Measurements from ENCODE around the gene SHC4. TPM values are rescaled to one million over a fixed set of nuclear protein-coding genes. Genes with fewer than 3 reads are reported as not detected.
A peak's percentile ranks its signal among the peaks of the same experiment; 100 is the strongest.

The SHC4 gene
- total and polyA plus RNA-seq, 2 of the 13 experiments (the other 11 are each of a cell fraction or from before 2014, with no cell fraction given), result 0.04 TPM; not detected in 1

DNA sequence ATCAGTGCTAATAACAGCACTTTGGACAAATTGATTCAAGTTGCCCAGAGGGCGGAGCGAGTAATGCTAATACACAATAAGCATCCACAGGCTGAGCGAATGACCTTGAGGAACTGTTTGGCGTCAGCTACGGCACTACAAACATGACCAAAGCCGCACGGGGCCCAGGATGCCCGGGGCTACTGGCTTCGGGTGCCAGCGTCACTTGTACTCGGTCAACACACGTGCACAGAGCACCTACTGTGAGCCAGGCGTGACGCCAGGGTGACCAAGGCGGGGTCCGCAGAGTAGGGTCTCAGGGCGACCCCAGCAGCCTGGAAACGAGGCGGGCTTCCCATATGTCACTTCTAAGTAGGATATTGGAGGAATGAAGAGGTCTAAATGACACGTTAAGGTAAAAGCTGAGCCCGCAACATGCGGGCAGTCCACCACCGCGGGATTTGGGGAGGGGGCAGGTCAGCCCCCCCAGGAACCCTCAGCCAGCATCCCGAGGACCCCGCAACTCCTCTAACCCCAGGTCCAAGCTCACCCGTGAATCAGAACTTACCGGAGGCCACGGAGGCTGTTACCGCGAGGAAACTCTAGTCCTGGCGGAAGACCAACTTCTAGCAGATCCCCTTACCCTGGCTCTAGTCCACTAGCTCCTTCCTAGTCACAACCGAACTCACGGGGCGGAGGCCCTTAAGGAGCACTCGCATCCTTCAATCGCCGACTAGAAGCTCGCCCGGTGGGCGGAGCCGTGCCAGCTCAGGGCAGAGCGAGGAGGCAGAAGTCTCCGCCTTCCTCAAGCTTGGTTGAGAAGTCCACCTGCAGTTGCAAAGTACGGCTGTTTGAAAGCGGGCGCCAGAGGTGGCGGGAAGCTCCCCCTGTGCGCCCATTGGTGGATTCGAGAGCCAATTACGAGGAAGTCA, 153.1 kb downstream of the SHC4 start, which contains the start of gene CEP152 (continued):
- 0 out of 2 replicates have a peak, but pooled peaks have one; percentile 27 for TF ChIP-seq GATAD2A (CRISPR knock-in tag; IDR thresholded peaks at IDR 0.05)
- no peak for TF ChIP-seq SUZ12 (IDR thresholded peaks at IDR 0.05; ENCODE audit: low read depth, low read length)
- peak; percentile 30; the same call in 1 of the 2 replicates for TF ChIP-seq GABPA (IDR thresholded peaks at IDR 0.05; ENCODE audit: low read depth, low read length)
- peak; percentile 75; the same call in 1 of the 2 replicates for TF ChIP-seq GABPA (CRISPR knock-in tag; IDR thresholded peaks at IDR 0.05; ENCODE audit: low read depth)
- no peak for TF ChIP-seq ZSCAN20 (CRISPR knock-in tag; IDR thresholded peaks at IDR 0.05; ENCODE audit: borderline replicate concordance)
- no peak for TF ChIP-seq BCL6 (CRISPR knock-in tag; IDR thresholded peaks at IDR 0.05)
- TF ChIP-seq, protein P1, sequence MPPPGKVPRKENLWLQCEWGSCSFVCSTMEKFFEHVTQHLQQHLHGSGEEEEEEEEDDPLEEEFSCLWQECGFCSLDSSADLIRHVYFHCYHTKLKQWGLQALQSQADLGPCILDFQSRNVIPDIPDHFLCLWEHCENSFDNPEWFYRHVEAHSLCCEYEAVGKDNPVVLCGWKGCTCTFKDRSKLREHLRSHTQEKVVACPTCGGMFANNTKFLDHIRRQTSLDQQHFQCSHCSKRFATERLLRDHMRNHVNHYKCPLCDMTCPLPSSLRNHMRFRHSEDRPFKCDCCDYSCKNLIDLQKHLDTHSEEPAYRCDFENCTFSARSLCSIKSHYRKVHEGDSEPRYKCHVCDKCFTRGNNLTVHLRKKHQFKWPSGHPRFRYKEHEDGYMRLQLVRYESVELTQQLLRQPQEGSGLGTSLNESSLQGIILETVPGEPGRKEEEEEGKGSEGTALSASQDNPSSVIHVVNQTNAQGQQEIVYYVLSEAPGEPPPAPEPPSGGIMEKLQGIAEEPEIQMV (CRISPR knock-in tag; IDR thresholded peaks at IDR 0.05; ENCODE audit: low read depth), result peak; percentile 28; the same call in 1 of the 2 replicates
- 0 out of 2 replicates have a peak, but pooled peaks have one; percentile 33 for TF ChIP-seq ZNF589 (CRISPR knock-in tag; conservative IDR thresholded peaks at IDR 0.05)
- peak; percentile 69 for TF ChIP-seq POLR2AphosphoS5 (IDR thresholded peaks at IDR 0.05; ENCODE audit: low read depth, low read length)
- no peak for TF ChIP-seq ZNF605 (CRISPR knock-in tag; IDR thresholded peaks at IDR 0.05)
- TF ChIP-seq, protein P2, sequence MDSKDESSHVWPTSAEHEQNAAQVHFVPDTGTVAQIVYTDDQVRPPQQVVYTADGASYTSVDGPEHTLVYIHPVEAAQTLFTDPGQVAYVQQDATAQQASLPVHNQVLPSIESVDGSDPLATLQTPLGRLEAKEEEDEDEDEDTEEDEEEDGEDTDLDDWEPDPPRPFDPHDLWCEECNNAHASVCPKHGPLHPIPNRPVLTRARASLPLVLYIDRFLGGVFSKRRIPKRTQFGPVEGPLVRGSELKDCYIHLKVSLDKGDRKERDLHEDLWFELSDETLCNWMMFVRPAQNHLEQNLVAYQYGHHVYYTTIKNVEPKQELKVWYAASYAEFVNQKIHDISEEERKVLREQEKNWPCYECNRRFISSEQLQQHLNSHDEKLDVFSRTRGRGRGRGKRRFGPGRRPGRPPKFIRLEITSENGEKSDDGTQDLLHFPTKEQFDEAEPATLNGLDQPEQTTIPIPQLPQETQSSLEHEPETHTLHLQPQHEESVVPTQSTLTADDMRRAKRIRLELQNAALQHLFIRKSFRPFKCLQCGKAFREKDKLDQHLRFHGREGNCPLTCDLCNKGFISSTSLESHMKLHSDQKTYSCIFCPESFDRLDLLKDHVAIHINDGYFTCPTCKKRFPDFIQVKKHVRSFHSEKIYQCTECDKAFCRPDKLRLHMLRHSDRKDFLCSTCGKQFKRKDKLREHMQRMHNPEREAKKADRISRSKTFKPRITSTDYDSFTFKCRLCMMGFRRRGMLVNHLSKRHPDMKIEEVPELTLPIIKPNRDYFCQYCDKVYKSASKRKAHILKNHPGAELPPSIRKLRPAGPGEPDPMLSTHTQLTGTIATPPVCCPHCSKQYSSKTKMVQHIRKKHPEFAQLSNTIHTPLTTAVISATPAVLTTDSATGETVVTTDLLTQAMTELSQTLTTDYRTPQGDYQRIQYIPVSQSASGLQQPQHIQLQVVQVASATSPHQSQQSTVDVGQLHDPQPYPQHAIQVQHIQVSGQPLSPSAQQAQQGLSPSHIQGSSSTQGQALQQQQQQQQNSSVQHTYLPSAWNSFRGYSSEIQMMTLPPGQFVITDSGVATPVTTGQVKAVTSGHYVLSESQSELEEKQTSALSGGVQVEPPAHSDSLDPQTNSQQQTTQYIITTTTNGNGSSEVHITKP (CRISPR knock-in tag; IDR thresholded peaks at IDR 0.05; ENCODE audit: low read depth), result no peak
- TF ChIP-seq FIP1L1 (IDR thresholded peaks at IDR 0.05; ENCODE audit: borderline replicate concordance, insufficient read depth, low read depth, low read length), result no peak
- TF ChIP-seq GATAD1 (CRISPR knock-in tag; IDR thresholded peaks at IDR 0.05), result peak; percentile 57
- TF ChIP-seq KAT8 (CRISPR knock-in tag; IDR thresholded peaks at IDR 0.05), result peak; percentile 91
- 0 out of 2 replicates have a peak, but pooled peaks have one; percentile 64 for TF ChIP-seq ZNF761 (CRISPR knock-in tag; conservative IDR thresholded peaks at IDR 0.05)
- TF ChIP-seq ZNF549 (CRISPR knock-in tag; IDR thresholded peaks at IDR 0.05), result no peak
- TF ChIP-seq RBFOX2 (IDR thresholded peaks at IDR 0.05; ENCODE audit: low read depth, low read length), result 0 out of 2 replicates have a peak, but pooled peaks have one; percentile 27
- peak; percentile 63; the same call in 1 of the 2 replicates for TF ChIP-seq ZNF510 (CRISPR knock-in tag; IDR thresholded peaks at IDR 0.05; ENCODE audit: low read depth)
- peak; percentile 57 for TF ChIP-seq ELF3 (CRISPR knock-in tag; IDR thresholded peaks at IDR 0.05)
- TF ChIP-seq, protein P3, sequence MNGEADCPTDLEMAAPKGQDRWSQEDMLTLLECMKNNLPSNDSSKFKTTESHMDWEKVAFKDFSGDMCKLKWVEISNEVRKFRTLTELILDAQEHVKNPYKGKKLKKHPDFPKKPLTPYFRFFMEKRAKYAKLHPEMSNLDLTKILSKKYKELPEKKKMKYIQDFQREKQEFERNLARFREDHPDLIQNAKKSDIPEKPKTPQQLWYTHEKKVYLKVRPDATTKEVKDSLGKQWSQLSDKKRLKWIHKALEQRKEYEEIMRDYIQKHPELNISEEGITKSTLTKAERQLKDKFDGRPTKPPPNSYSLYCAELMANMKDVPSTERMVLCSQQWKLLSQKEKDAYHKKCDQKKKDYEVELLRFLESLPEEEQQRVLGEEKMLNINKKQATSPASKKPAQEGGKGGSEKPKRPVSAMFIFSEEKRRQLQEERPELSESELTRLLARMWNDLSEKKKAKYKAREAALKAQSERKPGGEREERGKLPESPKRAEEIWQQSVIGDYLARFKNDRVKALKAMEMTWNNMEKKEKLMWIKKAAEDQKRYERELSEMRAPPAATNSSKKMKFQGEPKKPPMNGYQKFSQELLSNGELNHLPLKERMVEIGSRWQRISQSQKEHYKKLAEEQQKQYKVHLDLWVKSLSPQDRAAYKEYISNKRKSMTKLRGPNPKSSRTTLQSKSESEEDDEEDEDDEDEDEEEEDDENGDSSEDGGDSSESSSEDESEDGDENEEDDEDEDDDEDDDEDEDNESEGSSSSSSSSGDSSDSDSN (CRISPR knock-in tag; IDR thresholded peaks at IDR 0.05), result no peak; the same call in 1 of the 2 replicates
- TF ChIP-seq JUNB (CRISPR knock-in tag; IDR thresholded peaks at IDR 0.05; ENCODE audit: borderline replicate concordance), result no peak
- no peak for TF ChIP-seq TAF15 (IDR thresholded peaks at IDR 0.05; ENCODE audit: low read depth, low read length, poor library complexity, severe bottlenecking)
- TF ChIP-seq ZKSCAN1 (IDR thresholded peaks at IDR 0.05; ENCODE audit: low read length), result peak; percentile 86
